HEK293T (cell line): Measurements from ENCODE around the gene ADIPOR2.

Experiments used
- BHLHE40 ChIP-seq: fragments of 450-650 bp; IDR thresholded peaks from 2 replicates; pipeline ENCODE4 v1.6.1; 2016; ENCODE audit warnings: mild to moderate bottlenecking, moderate library complexity, borderline replicate concordance
- ELF4 ChIP-seq: fragments of 450-650 bp; IDR thresholded peaks from 2 replicates; pipeline ENCODE4 v1.6.1; 2017; ENCODE audit warnings: antibody characterized with exemption
- FOXA1 ChIP-seq: fragments of 450-650 bp; IDR thresholded peaks from 2 replicates; pipeline ENCODE4 v1.6.1; 2016; ENCODE audit warnings: mild to moderate bottlenecking
- HDGF ChIP-seq: fragments of 450-650 bp; IDR thresholded peaks from 2 replicates; pipeline ENCODE4 v1.6.1; 2017; ENCODE audit warnings: antibody characterized with exemption, borderline replicate concordance
- PKNOX1 ChIP-seq: fragments of 450-650 bp; IDR thresholded peaks from 2 replicates; pipeline ENCODE4 v1.6.1; 2016
- SUZ12 ChIP-seq: fragments of 450-650 bp; IDR thresholded peaks from 2 replicates; pipeline ENCODE4 v1.6.1; 2016; ENCODE audit warnings: mild to moderate bottlenecking
- TARDBP ChIP-seq: fragments of 450-650 bp; IDR thresholded peaks from 2 replicates; pipeline ENCODE4 v1.6.1; 2016
- ZNF384 ChIP-seq: fragments of 450-650 bp; IDR thresholded peaks from 2 replicates; pipeline ENCODE4 v1.6.1; 2016

- TF ChIP-seq FOXA1 (no peak), BHLHE40 (no peak), TARDBP (no peak), PKNOX1 (no peak), HDGF (no peak), ELF4 (no peak), ZNF384 (no peak), SUZ12 (no peak)
Observed at GRCh38 chr12:1799051-1799881, 108.4 kb downstream of the ADIPOR2 start.
